DOHH2 (cell line): Measurements from ENCODE around the gene PAQR6.

Experiments used
- H3F3A ChIP-seq: fragments of 200-600 bp; sonication (generic), shearing (Covaris generic); 2 replicates; pipeline ENCODE4 v1.6.0; 2016; ENCODE audit warnings: antibody characterized with exemption, mild to moderate bottlenecking; ENCODE audit not compliant: control insufficient read depth, insufficient read depth
- H3K27ac ChIP-seq: fragments of 200-600 bp; sonication (generic); 2 replicates; pipeline ENCODE4 v1.5.1; 2014; ENCODE audit warnings: low read depth, mild to moderate bottlenecking, low read length, moderate library complexity
- H3K27me3 ChIP-seq: fragments of 200-600 bp; sonication (generic); 2 replicates; pipeline ENCODE4 v1.6.1; 2014; ENCODE audit warnings: mild to moderate bottlenecking, low read length, mixed read lengths; ENCODE audit not compliant: control insufficient read depth
- H3K36me3 ChIP-seq: fragments of 200-600 bp; sonication (generic); 2 replicates; pipeline ENCODE4 v1.6.1; 2014; ENCODE audit warnings: mild to moderate bottlenecking, low read length, moderate library complexity, mixed read lengths; ENCODE audit not compliant: control insufficient read depth
- H3K4me1 ChIP-seq: fragments of 200-600 bp; sonication (generic); 2 replicates; pipeline ENCODE4 v1.6.1; 2014; ENCODE audit warnings: mild to moderate bottlenecking, low read length, mixed read lengths; ENCODE audit not compliant: control insufficient read depth
- H3K4me2 ChIP-seq: fragments of 200-600 bp; sonication (generic); 2 replicates; pipeline ENCODE4 v1.6.0; 2014; ENCODE audit warnings: mild to moderate bottlenecking, low read length, moderate library complexity
- H3K4me3 ChIP-seq: fragments of 200-600 bp; sonication (generic); 2 replicates; pipeline ENCODE4 v1.5.1; 2014; ENCODE audit warnings: mild to moderate bottlenecking, low read length, mixed read lengths
- H3K79me2 ChIP-seq: fragments of 200-600 bp; sonication (generic); 2 replicates; pipeline ENCODE4 v1.6.1; 2014; ENCODE audit warnings: mild to moderate bottlenecking, low read length, mixed read lengths; ENCODE audit not compliant: control insufficient read depth
- H3K9me2 ChIP-seq: fragments of 200-600 bp; sonication (generic); replicated peaks from 2 replicates; pipeline ENCODE4 v1.6.1; 2014; ENCODE audit warnings: mild to moderate bottlenecking, low read length, mixed read lengths; ENCODE audit not compliant: control insufficient read depth
- H3K9me3 ChIP-seq: fragments of 200-600 bp; sonication (generic); 2 replicates; pipeline ENCODE4 v1.6.1; 2014; ENCODE audit warnings: antibody characterized with exemption, low read length, mixed read lengths; ENCODE audit not compliant: control insufficient read depth, insufficient read depth
- H4K20me1 ChIP-seq: fragments of 200-600 bp; sonication (generic); 2 replicates; pipeline ENCODE4 v1.6.0; 2014; ENCODE audit warnings: low read depth, mild to moderate bottlenecking, antibody characterized with exemption, low read length, moderate library complexity; ENCODE audit not compliant: control insufficient read depth, insufficient read depth
- EZH2phosphoT487 ChIP-seq: fragments of 200-600 bp; sonication (generic); IDR thresholded peaks from 2 replicates; pipeline ENCODE4 v1.6.1; 2017; ENCODE audit warnings: borderline replicate concordance, mild to moderate bottlenecking, antibody characterized with exemption, low read length, moderate library complexity, mixed read lengths
- TF ChIP-seq, protein P1 (sequence below): fragments of 200-600 bp; sonication (generic); IDR thresholded peaks from one replicate; pipeline ENCODE4 v1.5.1; 2014; ENCODE audit warnings: antibody characterized with exemption, mild to moderate bottlenecking, low read depth, low read length; ENCODE audit not compliant: poor library complexity, severe bottlenecking

The PAQR6 gene

DNA sequence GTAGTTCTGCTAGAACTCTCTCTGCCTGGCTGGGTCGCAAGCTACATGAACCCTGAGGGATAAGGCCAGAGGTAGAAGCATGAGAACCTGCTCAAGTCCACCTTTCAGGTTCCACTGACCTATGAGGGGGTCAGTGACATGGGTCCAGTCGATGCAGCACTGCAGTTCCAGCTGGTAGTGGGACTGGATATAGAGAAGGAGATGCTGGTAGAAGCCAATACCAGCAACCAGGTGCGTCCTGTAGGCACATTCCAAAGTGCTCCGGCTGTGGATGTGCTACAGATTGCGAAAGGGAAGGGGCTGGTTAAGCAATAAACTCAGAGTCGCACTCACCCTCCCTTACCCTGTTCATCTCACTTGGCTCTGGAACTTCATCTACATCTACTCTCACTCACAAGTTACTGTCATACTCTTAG lies 29.1 kb upstream of the PAQR6 start:
- Histone ChIP-seq H4K20me1 (peaks cover 15% of the 10 kb centered on the region; the same call in 1 of the 2 replicates), H3K36me3 (peaks cover 94% of the 10 kb centered on the region), H3K4me1 (peaks cover 18% of the 10 kb centered on the region), H3K27ac (no peak overlapping the region), H3F3A (no peaks in the 10 kb centered on the region), H3K9me3 (no peaks in the 10 kb centered on the region), H3K4me2 (no peak overlapping the region), H3K79me2 (peaks cover 42% of the 10 kb centered on the region), H3K9me2 (no peaks in the 10 kb centered on the region), H3K27me3 (no peaks in the 10 kb centered on the region), H3K4me3 (no peak overlapping the region)
- no peak for TF ChIP-seq EZH2phosphoT487
- TF ChIP-seq, protein P1, sequence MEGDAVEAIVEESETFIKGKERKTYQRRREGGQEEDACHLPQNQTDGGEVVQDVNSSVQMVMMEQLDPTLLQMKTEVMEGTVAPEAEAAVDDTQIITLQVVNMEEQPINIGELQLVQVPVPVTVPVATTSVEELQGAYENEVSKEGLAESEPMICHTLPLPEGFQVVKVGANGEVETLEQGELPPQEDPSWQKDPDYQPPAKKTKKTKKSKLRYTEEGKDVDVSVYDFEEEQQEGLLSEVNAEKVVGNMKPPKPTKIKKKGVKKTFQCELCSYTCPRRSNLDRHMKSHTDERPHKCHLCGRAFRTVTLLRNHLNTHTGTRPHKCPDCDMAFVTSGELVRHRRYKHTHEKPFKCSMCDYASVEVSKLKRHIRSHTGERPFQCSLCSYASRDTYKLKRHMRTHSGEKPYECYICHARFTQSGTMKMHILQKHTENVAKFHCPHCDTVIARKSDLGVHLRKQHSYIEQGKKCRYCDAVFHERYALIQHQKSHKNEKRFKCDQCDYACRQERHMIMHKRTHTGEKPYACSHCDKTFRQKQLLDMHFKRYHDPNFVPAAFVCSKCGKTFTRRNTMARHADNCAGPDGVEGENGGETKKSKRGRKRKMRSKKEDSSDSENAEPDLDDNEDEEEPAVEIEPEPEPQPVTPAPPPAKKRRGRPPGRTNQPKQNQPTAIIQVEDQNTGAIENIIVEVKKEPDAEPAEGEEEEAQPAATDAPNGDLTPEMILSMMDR, result no peak

DNA sequence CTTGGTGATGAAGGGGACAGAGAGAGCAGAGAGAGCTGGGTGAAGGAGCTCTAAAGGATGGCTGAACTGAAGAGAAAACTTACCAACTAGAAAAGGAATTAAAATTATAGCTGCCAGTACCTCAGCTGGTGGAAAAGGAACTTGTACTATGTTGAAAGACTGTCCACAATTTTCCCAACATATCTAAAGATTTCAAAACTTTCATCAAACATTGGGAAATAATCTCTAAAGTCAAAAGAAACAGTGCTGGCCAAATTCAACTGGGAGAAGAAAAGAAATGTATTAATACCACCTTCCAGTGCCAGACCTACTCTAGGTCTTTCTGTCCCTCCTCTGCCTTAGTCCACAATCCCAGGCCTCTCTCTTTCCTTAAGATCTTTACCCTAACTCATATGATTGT lies 28.7 kb upstream of the PAQR6 start:
- H3K4me3 ChIP-seq, result no peak overlapping the region
- no peaks in the 10 kb centered on the region for H3K9me2 ChIP-seq
- H3K36me3 ChIP-seq, result peaks cover 93% of the 10 kb centered on the region
- no peak overlapping the region for H3K4me2 ChIP-seq
- H3K9me3 ChIP-seq, result no peaks in the 10 kb centered on the region
- TF ChIP-seq, protein P1, result no peak
- TF ChIP-seq EZH2phosphoT487, result no peak
- H4K20me1 ChIP-seq, result peaks cover 15% of the 10 kb centered on the region; the same call in 1 of the 2 replicates
- H3K27ac ChIP-seq, result no peak overlapping the region
- H3F3A ChIP-seq, result no peaks in the 10 kb centered on the region
- no peaks in the 10 kb centered on the region for H3K27me3 ChIP-seq
- peaks cover 38% of the 10 kb centered on the region for H3K79me2 ChIP-seq
- H3K4me1 ChIP-seq, result peaks cover 16% of the 10 kb centered on the region

DNA sequence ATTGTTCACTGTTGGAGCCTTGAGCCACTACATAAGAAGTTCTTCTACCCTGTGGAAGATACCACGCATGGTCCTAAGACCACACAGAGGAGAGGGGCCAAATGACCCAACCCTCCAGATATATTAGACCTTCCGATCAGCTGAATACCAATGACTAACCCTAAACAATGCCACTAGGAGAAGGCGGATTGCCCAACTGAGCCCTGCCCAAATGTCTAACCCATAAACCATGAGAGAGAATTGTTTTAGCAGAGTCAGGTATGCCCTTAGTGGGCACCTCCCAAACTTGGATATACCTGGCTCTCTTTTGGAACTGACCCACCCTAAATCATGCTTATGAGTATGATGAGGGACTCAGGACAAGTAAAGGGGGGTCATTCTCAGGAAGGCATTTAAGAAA lies 22.5 kb upstream of the PAQR6 start:
- Histone ChIP-seq H3K4me1 (no peaks in the 10 kb centered on the region), H3K9me2 (no peaks in the 10 kb centered on the region), H3F3A (no peaks in the 10 kb centered on the region), H3K4me3 (no peak overlapping the region), H3K36me3 (peaks cover 89% of the 10 kb centered on the region), H3K27me3 (no peaks in the 10 kb centered on the region), H3K27ac (no peak overlapping the region), H3K79me2 (no peaks in the 10 kb centered on the region), H3K4me2 (no peak overlapping the region), H4K20me1 (no peaks in the 10 kb centered on the region), H3K9me3 (no peaks in the 10 kb centered on the region)
- TF ChIP-seq, protein P1, result no peak
- no peak for TF ChIP-seq EZH2phosphoT487
